Measurements from ENCODE around the gene CD99L2.

The CD99L2 gene

GRCh38 chrX:150903110-150903508 is 4.6 kb upstream of the CD99L2 start:
- no peak for DNase-seq (ENCODE audit: low read depth)
- H3K4me3 ChIP-seq (ENCODE audit: low read depth, low read length) = no peak overlapping the region
- no peak for TF ChIP-seq MYC (IDR thresholded peaks at IDR 0.05; ENCODE audit: low read depth, low read length)
- TF ChIP-seq CTCF (IDR thresholded peaks at IDR 0.05; ENCODE audit: low read depth, low read length) = no peak
- TF ChIP-seq, protein P1, sequence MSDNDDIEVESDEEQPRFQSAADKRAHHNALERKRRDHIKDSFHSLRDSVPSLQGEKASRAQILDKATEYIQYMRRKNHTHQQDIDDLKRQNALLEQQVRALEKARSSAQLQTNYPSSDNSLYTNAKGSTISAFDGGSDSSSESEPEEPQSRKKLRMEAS (IDR thresholded peaks at IDR 0.05; ENCODE audit: low read depth, low read length) = no peak
- no peak for TF ChIP-seq POLR2A (IDR thresholded peaks at IDR 0.05; ENCODE audit: extremely low read depth, insufficient read length)

DNA sequence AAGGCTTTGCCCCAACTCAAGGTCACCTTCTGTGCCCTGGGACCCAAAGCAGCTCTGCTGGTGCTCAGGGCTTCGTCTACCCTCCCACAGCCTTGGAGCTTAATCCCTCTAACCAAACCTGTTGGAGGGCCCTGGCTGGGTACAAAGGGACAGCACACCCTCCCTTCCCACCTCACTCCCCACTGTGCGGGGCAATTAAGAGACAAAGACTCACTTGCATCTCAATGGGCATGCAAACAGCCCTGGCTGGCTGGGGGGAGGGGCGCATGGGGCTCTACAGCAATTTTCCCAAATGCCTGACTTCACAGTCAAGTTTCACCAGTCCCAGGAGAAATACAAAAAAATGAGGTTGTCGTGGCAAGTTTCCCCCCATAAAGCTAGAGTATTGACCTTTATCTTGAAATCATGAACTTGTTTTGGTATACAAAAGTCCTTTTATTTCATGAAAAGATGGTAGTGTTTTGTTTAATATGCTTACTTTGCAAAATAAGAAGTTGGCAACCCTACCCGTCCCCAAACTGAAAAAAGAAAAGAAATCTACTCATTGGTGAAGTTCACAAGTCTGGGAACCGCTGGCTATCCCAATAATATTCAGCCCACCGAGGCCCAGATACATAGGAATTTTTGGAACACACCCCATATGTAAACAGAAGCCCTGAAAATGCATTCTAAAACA is 4.1 kb upstream of the CD99L2 start:
- no peak for DNase-seq (ENCODE audit: low read depth)
- TF ChIP-seq POLR2A (IDR thresholded peaks at IDR 0.05; ENCODE audit: extremely low read depth, insufficient read length) (no peak), MYC (IDR thresholded peaks at IDR 0.05; ENCODE audit: low read depth, low read length) (no peak), CTCF (IDR thresholded peaks at IDR 0.05; ENCODE audit: low read depth, low read length) (no peak)
- TF ChIP-seq, protein P1 (IDR thresholded peaks at IDR 0.05; ENCODE audit: low read depth, low read length) = no peak
- H3K4me3 ChIP-seq (ENCODE audit: low read depth, low read length) = no peak overlapping the region

DNA sequence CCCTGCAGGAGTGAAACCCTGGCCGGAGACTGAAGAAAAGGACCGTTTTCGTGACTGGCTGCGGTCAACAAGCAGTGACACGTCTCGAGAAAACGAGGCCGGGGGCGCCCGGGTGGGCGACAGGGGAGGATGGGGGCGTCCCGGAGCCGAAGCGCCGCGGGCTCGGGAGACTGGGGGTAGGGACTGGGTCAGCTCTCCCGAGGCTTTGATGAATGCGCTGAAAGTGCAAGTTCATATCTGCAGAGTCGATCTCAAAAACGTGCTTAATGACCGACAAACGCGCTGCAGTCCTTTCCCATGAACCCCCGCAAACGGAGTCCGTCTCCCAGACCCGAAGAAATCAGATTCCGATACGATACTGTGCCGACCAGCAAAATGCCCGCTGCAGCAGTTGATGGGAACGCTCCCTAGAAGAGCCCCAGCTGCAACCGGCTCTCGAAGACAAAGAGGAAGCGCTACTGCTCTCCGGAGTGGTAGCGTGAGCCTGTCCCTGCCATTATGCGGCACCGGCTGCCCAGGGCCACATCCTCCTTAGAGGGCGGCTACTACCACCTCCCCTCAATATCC is 806 bp upstream of the CD99L2 start:
- DNase-seq (ENCODE audit: low read depth) = peak; percentile 82
- no peak for TF ChIP-seq CTCF (IDR thresholded peaks at IDR 0.05; ENCODE audit: low read depth, low read length)
- TF ChIP-seq, protein P1 (IDR thresholded peaks at IDR 0.05; ENCODE audit: low read depth, low read length) = peak; percentile 26; the same call in 1 of the 2 replicates
- peak; percentile 16 for TF ChIP-seq POLR2A (IDR thresholded peaks at IDR 0.05; ENCODE audit: extremely low read depth, insufficient read length)
- TF ChIP-seq MYC (IDR thresholded peaks at IDR 0.05; ENCODE audit: low read depth, low read length) = peak; percentile 28; the same call in 1 of the 2 replicates
- H3K4me3 ChIP-seq (ENCODE audit: low read depth, low read length) = peak overlapping the region; percentile 67

- peak; percentile 43 for DNase-seq (ENCODE audit: low read depth)
- no peak for TF ChIP-seq CTCF (IDR thresholded peaks at IDR 0.05; ENCODE audit: low read depth, low read length)
- no peak for TF ChIP-seq POLR2A (IDR thresholded peaks at IDR 0.05; ENCODE audit: extremely low read depth, insufficient read length)
- no peak for TF ChIP-seq MYC (IDR thresholded peaks at IDR 0.05; ENCODE audit: low read depth, low read length)
- TF ChIP-seq, protein P1 (IDR thresholded peaks at IDR 0.05; ENCODE audit: low read depth, low read length) = no peak
These were observed 797 bp downstream of the CD99L2 start for GRCh38 chrX:150897421-150898320.

DNA sequence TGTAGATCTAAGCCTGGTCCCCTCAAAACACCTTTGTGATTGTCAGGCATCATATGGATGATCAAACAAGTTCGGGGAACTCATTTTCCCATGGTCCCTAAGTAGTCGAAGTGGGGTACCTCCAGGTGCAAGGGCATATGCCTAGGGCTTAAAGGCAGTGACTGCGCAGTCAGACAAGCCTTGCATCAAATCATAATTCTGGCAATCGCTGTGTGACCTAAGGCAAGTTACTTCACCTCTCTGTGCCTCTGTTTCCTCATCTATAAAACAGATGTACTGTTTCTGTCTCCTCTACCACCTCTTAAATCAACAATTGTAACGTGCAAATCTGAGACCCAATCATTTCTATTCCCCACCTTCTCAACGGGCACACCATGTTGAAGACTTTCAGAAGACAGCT is 1.8 kb downstream of the CD99L2 start:
- H3K4me3 ChIP-seq (ENCODE audit: low read depth, low read length) = no peak overlapping the region
- DNase-seq (ENCODE audit: low read depth) = no peak
- TF ChIP-seq MYC (IDR thresholded peaks at IDR 0.05; ENCODE audit: low read depth, low read length) (no peak), POLR2A (IDR thresholded peaks at IDR 0.05; ENCODE audit: extremely low read depth, insufficient read length) (no peak), CTCF (IDR thresholded peaks at IDR 0.05; ENCODE audit: low read depth, low read length) (no peak)
- TF ChIP-seq, protein P1 (IDR thresholded peaks at IDR 0.05; ENCODE audit: low read depth, low read length) = no peak

More at GRCh38 chrX:150897421-150898320, 797 bp downstream of the CD99L2 start:
- peak overlapping the region; percentile 72 for H3K4me3 ChIP-seq (ENCODE audit: low read depth, low read length)
